HCT116 (cell line): ENCODE results near the gene FTCD. TPM values are rescaled to one million over a fixed set of nuclear protein-coding genes. Genes with fewer than 3 reads are reported as not detected.

Experiments
- ATAC-seq: fragments of 200-7000 bp; cut with Tn5 transposase; 2 replicates; pipeline ENCODE4 v1.9.1; 2020; ENCODE audit warnings: mild to moderate bottlenecking, moderate library complexity
- BruUV-seq: library from RNA; stranded (reverse); fragments of 400-500 nt; replicated peaks from 2 replicates; lab custom pipeline; 2021; lab: Mats Ljungman, UMichigan
- CTCF ChIA-PET: fragments of 300-600 bp; sonication (Branson Sonifier 250); formaldehyde crosslinking; loops from one replicate; lab custom pipeline; 2021; ENCODE audit warnings: antibody characterized with exemption; lab: Charles Lee
- POLR2A ChIA-PET: fragments of 300-600, 350-600 bp; sonication (Branson Sonifier 250); formaldehyde crosslinking; loops from one replicate; lab custom pipeline; 2021; ENCODE audit warnings: antibody characterized with exemption; lab: Charles Lee
- RAD21 ChIA-PET, 2 experiments: fragments of 300-600 bp; sonication (Branson Sonifier 250); formaldehyde crosslinking; loops; one replicate each; lab custom pipeline; 2023; ENCODE audit warnings: low total read pairs in 2 of 2; ENCODE audit not compliant: uncharacterized antibody in 2 of 2, unreplicated experiment in 2 of 2, low non-redundant PET in 1 of 2; lab: Charles Lee
- DNase-seq: peaks from one replicate; pipeline ENCODE4 v3.0.0-alpha.2; 2010; ENCODE audit warnings: low read depth, low spot score
- H2AFZ ChIP-seq: fragments of 200-600 bp; shearing (Covaris generic), sonication (generic); 2 replicates; pipeline ENCODE4 v1.6.1; 2017; ENCODE audit warnings: low read depth, mixed run types, mixed read lengths, antibody characterized with exemption, low read length; ENCODE audit not compliant: poor library complexity, severe bottlenecking
- H3K27ac ChIP-seq: 2 replicates; pipeline ENCODE4 v1.5.1; 2012; ENCODE audit warnings: low read depth, low read length
- H3K27me3 ChIP-seq: fragments of 200-600 bp; sonication (generic); 2 replicates; pipeline ENCODE4 v1.6.1; 2016; ENCODE audit warnings: mixed run types, low read length, mixed read lengths; ENCODE audit not compliant: insufficient read depth
- H3K36me3 ChIP-seq, 2 experiments: fragments of 200-500 bp in 1 of 2; fragments of 200-600 bp in 1 of 2; sonication (Bioruptor generic) in 1 of 2; sonication (generic) in 1 of 2; 2 replicates each; pipeline versions ENCODE4 v1.5.1 to v1.6.1; 2014 to 2016; ENCODE audit warnings: low read length in 2 of 2, inconsistent platforms in 1 of 2, mixed read lengths in 1 of 2, mixed run types in 1 of 2; ENCODE audit not compliant: insufficient read depth in 2 of 2, control insufficient read depth in 1 of 2
- H3K4me1 ChIP-seq, 2 experiments: fragments of 200-600 bp in 1 of 2; sonication (generic) in 1 of 2; 2 replicates each; pipeline versions ENCODE4 v1.5.1 to v1.6.1; 2012 to 2017; ENCODE audit warnings: low read length in 2 of 2, inconsistent platforms in 1 of 2, mild to moderate bottlenecking in 1 of 2, mixed read lengths in 1 of 2, mixed run types in 1 of 2, moderate library complexity in 1 of 2; ENCODE audit not compliant: insufficient read depth in 2 of 2, control insufficient read depth in 1 of 2
- H3K4me2 ChIP-seq: fragments of 200-600 bp; sonication (generic); 2 replicates; pipeline ENCODE4 v1.6.1; 2017; ENCODE audit warnings: mixed run types, low read length, mixed read lengths
- H3K4me3 ChIP-seq, 2 experiments: fragments of 200-600 bp in 1 of 2; sonication (generic) in 1 of 2; replicated peaks in 1 of 2; 2 replicates each; pipeline ENCODE4 v1.5.1; 2011 to 2016; ENCODE audit warnings: low read length in 2 of 2, control low read depth in 1 of 2, low read depth in 1 of 2, mild to moderate bottlenecking in 1 of 2, mixed read lengths in 1 of 2, mixed run types in 1 of 2
- H3K79me2 ChIP-seq: fragments of 200-600 bp; sonication (generic); 2 replicates; pipeline ENCODE4 v1.6.1; 2017; ENCODE audit warnings: mild to moderate bottlenecking, mixed run types, low read length, moderate library complexity, mixed read lengths; ENCODE audit not compliant: insufficient read depth
- H3K9ac ChIP-seq: fragments of 200-600 bp; sonication (generic); 2 replicates; pipeline ENCODE4 v1.6.1; 2016; ENCODE audit warnings: low read length, mixed read lengths
- H3K9me2 ChIP-seq: fragments of 200-600 bp; sonication (generic), shearing (Covaris generic); 2 replicates; pipeline ENCODE4 v1.6.1; 2017; ENCODE audit warnings: mixed run types, mild to moderate bottlenecking, moderate library complexity; ENCODE audit not compliant: insufficient read depth
- H3K9me3 ChIP-seq, 2 experiments: fragments of 200-500 bp in 1 of 2; fragments of 200-600 bp in 1 of 2; sonication (Bioruptor generic) in 1 of 2; sonication (generic) in 1 of 2; 2 replicates each; pipeline ENCODE4 v1.6.1; 2014 to 2017; ENCODE audit warnings: low read length in 2 of 2, mixed read lengths in 2 of 2, inconsistent platforms in 1 of 2, low read depth in 1 of 2, mild to moderate bottlenecking in 1 of 2, mixed run types in 1 of 2, moderate library complexity in 1 of 2; ENCODE audit not compliant: control insufficient read depth in 1 of 2, insufficient read depth in 1 of 2
- H4K20me1 ChIP-seq: fragments of 200-600 bp; sonication (generic), shearing (Covaris generic); 2 replicates; pipeline ENCODE4 v1.6.1; 2017; ENCODE audit warnings: mixed run types, mild to moderate bottlenecking, moderate library complexity; ENCODE audit not compliant: insufficient read depth
- CBX3 ChIP-seq: IDR thresholded peaks from 2 replicates; pipeline ENCODE4 v1.6.1; 2012; ENCODE audit warnings: low read depth
- ELF1 ChIP-seq: IDR thresholded peaks from 2 replicates; pipeline ENCODE4 v1.6.1; 2012; ENCODE audit warnings: low read depth, borderline replicate concordance
- POLR2AphosphoS5 ChIP-seq: IDR thresholded peaks from 2 replicates; pipeline ENCODE4 v1.6.1; 2011; ENCODE audit warnings: mild to moderate bottlenecking, low read depth, low read length, moderate library complexity
- intact Hi-C: fragments of 100-400 bp; cut with micrococcal nuclease; formaldehyde crosslinking; loops from 2 replicates; pipeline ENCODE4 v1.10.0; 2022
- total RNA-seq: library from RNA; stranded (reverse); gene quantifications from one replicate; pipeline ENCODE4 v1.2.1, GENCODE V29; 2021; ENCODE audit not compliant: unreplicated experiment

Gene FTCD
- total RNA-seq, 1 experiment from 2014 or later: 2.5 TPM

DNA sequence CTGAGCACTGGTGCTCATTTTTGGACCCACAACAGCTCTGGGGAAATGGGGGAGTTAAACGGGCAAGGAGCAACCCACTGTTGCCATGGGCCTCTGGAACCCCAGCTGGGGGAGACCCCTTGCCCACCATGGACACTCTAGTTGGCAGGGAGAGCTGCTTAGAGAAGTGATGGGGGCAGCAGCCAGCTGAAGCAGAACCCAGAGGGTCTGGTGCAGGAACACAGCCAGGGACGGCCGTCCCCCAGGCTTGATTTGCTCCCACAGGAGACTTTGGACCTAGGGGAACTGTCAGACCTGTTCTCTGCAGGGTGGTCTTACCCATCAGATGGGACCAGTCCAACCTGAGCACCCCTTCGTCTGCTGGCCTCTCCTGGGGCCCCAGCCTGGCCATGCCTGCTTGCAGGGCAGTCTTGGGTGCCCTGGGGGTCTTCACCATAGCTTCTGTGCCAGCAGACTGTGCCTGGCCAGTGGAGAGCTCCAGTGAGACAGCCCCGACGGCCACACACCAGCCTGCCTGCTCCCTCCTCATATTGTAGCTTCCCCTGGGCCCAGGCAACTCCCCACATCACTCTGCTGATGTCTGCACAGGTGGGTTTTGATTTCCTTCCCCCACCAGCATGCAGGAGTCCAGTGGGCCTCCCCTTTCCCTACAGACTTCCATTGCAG lies 17.6 kb upstream of the FTCD start:
- H3K27me3 ChIP-seq: peaks cover 35% of the 10 kb centered on the region
- ATAC-seq (no peak), DNase-seq (no peak)
- H3K9me2 ChIP-seq: no peaks in the 10 kb centered on the region
- H3K79me2 ChIP-seq: no peaks in the 10 kb centered on the region
- H3K9me3 ChIP-seq: peaks cover 0 to 5% of the 10 kb centered on the region in 2 experiments; a peak in 1 of 4 replicates
- no peaks in the 10 kb centered on the region for H3K36me3 ChIP-seq
- POLR2A ChIA-PET: no interaction called here
- no peak overlapping the region for H3K9ac ChIP-seq
- H2AFZ ChIP-seq: no peak overlapping the region
- no peaks in the 10 kb centered on the region for H4K20me1 ChIP-seq
- H3K4me2 ChIP-seq: no peak overlapping the region
- TF ChIP-seq CBX3 (no peak), ELF1 (no peak)
- CTCF ChIA-PET: no interaction called here
- BruUV-seq: no TSS peak
- no peak overlapping the region for H3K4me3 ChIP-seq
- H3K27ac ChIP-seq: no peak overlapping the region
- intact Hi-C loops: no loop called here
- no peaks in the 10 kb centered on the region for H3K4me1 ChIP-seq
- RAD21 ChIA-PET: no interaction called here

DNA sequence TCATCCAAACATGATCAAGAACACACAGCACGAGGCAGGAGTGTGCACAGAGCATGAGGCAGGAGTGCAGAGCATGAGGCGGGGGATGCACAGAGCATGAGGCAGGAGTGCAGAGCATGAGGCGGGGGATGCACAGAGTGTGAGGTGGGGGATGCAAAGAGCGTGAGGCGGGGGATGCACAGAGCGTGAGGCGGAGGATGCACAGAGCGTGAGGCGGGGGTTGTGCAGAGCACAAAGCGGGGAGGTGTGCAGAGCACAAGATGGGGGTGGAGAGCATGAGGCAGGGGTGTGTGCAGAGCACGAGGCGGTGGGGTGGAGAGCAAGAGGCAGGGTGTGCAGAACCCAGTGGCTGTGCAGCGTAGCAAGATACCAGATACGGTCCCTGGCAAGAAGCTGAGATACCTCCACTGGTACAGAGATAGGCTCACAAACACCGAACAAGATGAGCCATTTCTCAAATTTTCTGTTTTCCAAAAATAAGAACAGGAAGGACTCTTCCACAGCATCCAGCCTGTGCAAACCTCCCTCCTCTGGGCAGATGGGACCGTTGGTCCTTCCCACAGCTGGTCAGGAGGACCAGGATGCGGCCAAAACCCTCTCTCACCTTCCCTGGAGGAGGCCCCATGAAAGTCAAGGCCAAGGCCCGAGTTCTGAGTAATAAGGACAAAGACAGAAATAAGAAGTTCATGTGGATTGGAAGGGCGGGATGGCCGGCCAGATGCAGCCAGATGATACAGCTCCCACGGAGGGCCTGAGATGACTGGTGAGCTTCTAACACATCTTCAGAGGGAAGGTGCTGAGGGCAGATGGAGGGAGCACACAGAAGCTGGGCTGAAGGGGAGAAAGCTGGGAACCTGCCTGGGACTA lies 16.9 kb upstream of the FTCD start:
- Histone ChIP-seq H3K4me2 (no peak overlapping the region), H2AFZ (no peak overlapping the region), H3K4me3 (no peak overlapping the region), H3K4me1 (no peaks in the 10 kb centered on the region), H3K27me3 (peaks cover 35% of the 10 kb centered on the region), H3K9me2 (no peaks in the 10 kb centered on the region), H3K79me2 (no peaks in the 10 kb centered on the region), H3K9me3 (peaks cover 0 to 5% of the 10 kb centered on the region in 2 experiments; a peak in 1 of 4 replicates), H4K20me1 (no peaks in the 10 kb centered on the region), H3K27ac (no peak overlapping the region), H3K36me3 (no peaks in the 10 kb centered on the region), H3K9ac (no peak overlapping the region)
- ChIA-PET RAD21 (no interaction called here), POLR2A (no interaction called here), CTCF (no interaction called here)
- intact Hi-C loops: no loop called here
- TF ChIP-seq POLR2AphosphoS5: no peak
- DNase-seq: no peak
- no peak for ATAC-seq
- BruUV-seq: no TSS peak
